Spinal cord (tissue), 10 donors: ENCODE results near the gene USP10. TPM values are rescaled to one million over a fixed set of nuclear protein-coding genes. Genes with fewer than 3 reads are reported as not detected.

ENCODE experiments used
- DNase-seq, 6 donors: peaks; one replicate each; pipeline versions ENCODE4 v3.0.0 to v3.0.0-alpha.2; 2013 to 2015; ENCODE audit warnings: low spot score in 6 of 6, low read depth in 4 of 6
- H3K27ac ChIP-seq: one replicate; pipeline ENCODE4 v1.5.1; 2013; ENCODE audit warnings: low read depth, low read length, control low read depth
- H3K27me3 ChIP-seq: one replicate; pipeline ENCODE4 v1.6.1; 2013; ENCODE audit warnings: low read length; ENCODE audit not compliant: control insufficient read depth, insufficient read depth
- H3K36me3 ChIP-seq: one replicate; pipeline ENCODE4 v1.6.1; 2013; ENCODE audit warnings: low read length; ENCODE audit not compliant: control insufficient read depth, insufficient read depth
- H3K4me1 ChIP-seq: one replicate; pipeline ENCODE4 v1.6.1; 2013; ENCODE audit warnings: low read length; ENCODE audit not compliant: control insufficient read depth, insufficient read depth
- H3K4me3 ChIP-seq: one replicate; pipeline ENCODE4 v1.5.1; 2013; ENCODE audit warnings: low read depth, low read length, control low read depth
- H3K9me3 ChIP-seq: one replicate; pipeline ENCODE4 v1.6.1; 2013; ENCODE audit warnings: low read length; ENCODE audit not compliant: control insufficient read depth, insufficient read depth
- WGBS: methylation state at CpG from one replicate; pipeline ENCODE4 v1.1.5; 2013; ENCODE audit warnings: missing lambda C conversion rate; ENCODE audit not compliant: insufficient coverage; 5-methylcytosine and 5-hydroxymethylcytosine counted together
- polyA plus RNA-seq, 2 donors: library from polyadenylated mRNA; unstranded; fragments of 120-200 nt; gene quantifications; one replicate each; pipeline ENCODE4 v1.2.1, GENCODE V29; 2013; ENCODE audit not compliant: insufficient read length in 2 of 2
- total RNA-seq, 2 donors: library from RNA; depleted of rRNA in 1 of 2; stranded (reverse); fragments of 120-200 nt in 1 of 2; fragments of >200 nt in 1 of 2; gene quantifications; one replicate each; pipeline versions ENCODE4 v1.2.3 to v1.2.4, GENCODE V29; 2013 to 2014
- donor health status: healthy.

USP10 gene
- total and polyA plus RNA-seq, 4 donors = 41.5 to 108 (median 70.2) TPM

GRCh38 chr16:84710686-84711085 is 10.9 kb downstream of the USP10 start:
- no peak overlapping the region for H3K4me3 ChIP-seq
- no peaks in the 10 kb centered on the region for H3K9me3 ChIP-seq
- H3K36me3 ChIP-seq = peaks cover 4% of the 10 kb centered on the region
- peaks cover 8% of the 10 kb centered on the region for H3K4me1 ChIP-seq
- H3K27me3 ChIP-seq = no peaks in the 10 kb centered on the region
- DNase-seq = no peak
- H3K27ac ChIP-seq = no peak overlapping the region
- WGBS = 94% methylated on average over 8 of the region's 11 CpGs

- no peaks in the 10 kb centered on the region for H3K27me3 ChIP-seq
- WGBS = 82% methylated on average over 8 of the region's 8 CpGs
- H3K9me3 ChIP-seq = no peaks in the 10 kb centered on the region
- peaks cover 7% of the 10 kb centered on the region for H3K36me3 ChIP-seq
- DNase-seq = no peak
- no peak overlapping the region for H3K27ac ChIP-seq
- H3K4me3 ChIP-seq = no peak overlapping the region
- peaks cover 8% of the 10 kb centered on the region for H3K4me1 ChIP-seq
These were observed 12.4 kb downstream of the USP10 start for GRCh38 chr16:84712138-84712671.

GRCh38 chr16:84712801-84713775 is 13.3 kb downstream of the USP10 start:
- 77% methylated on average over 9 of the region's 13 CpGs for whole genome bisulfite sequencing
- Histone ChIP-seq H3K9me3 (no peaks in the 10 kb centered on the region), H3K36me3 (peaks cover 7% of the 10 kb centered on the region), H3K4me3 (no peak overlapping the region), H3K27me3 (no peaks in the 10 kb centered on the region), H3K4me1 (peaks cover 8% of the 10 kb centered on the region), H3K27ac (no peak overlapping the region)
- DNase-seq = no peak

- H3K9me3 ChIP-seq = no peaks in the 10 kb centered on the region
- no peaks in the 10 kb centered on the region for H3K27me3 ChIP-seq
- no peak overlapping the region for H3K27ac ChIP-seq
- peaks cover 9% of the 10 kb centered on the region for H3K36me3 ChIP-seq
- DNase-seq = no peak
- peaks cover 8% of the 10 kb centered on the region for H3K4me1 ChIP-seq
- WGBS = 79% methylated on average over 3 of the region's 6 CpGs
- no peak overlapping the region for H3K4me3 ChIP-seq
These were observed 14.2 kb downstream of the USP10 start for GRCh38 chr16:84714028-84714427.

- Histone ChIP-seq H3K4me1 (peaks cover 8% of the 10 kb centered on the region), H3K27ac (no peak overlapping the region), H3K4me3 (no peak overlapping the region), H3K36me3 (peaks cover 9% of the 10 kb centered on the region), H3K9me3 (no peaks in the 10 kb centered on the region), H3K27me3 (no peaks in the 10 kb centered on the region)
- 63% methylated on average over 2 of the region's 3 CpGs for WGBS
- no peak for DNase-seq
These were observed 15.6 kb downstream of the USP10 start for GRCh38 chr16:84715424-84715823.

- Histone ChIP-seq H3K36me3 (peaks cover 9% of the 10 kb centered on the region), H3K4me1 (peaks cover 8% of the 10 kb centered on the region), H3K27me3 (no peaks in the 10 kb centered on the region), H3K9me3 (no peaks in the 10 kb centered on the region), H3K27ac (no peak overlapping the region), H3K4me3 (no peak overlapping the region)
- 93% methylated on average over 5 of the region's 7 CpGs for WGBS
- no peak for DNase-seq
These were observed 16.1 kb downstream of the USP10 start for GRCh38 chr16:84715854-84716253.

- H3K4me3 ChIP-seq = no peak overlapping the region
- H3K27me3 ChIP-seq = no peaks in the 10 kb centered on the region
- H3K36me3 ChIP-seq = peaks cover 11% of the 10 kb centered on the region
- no peak overlapping the region for H3K27ac ChIP-seq
- peaks cover 8% of the 10 kb centered on the region for H3K4me1 ChIP-seq
- DNase-seq = no peak
- 67% methylated on average over 4 of the region's 7 CpGs for WGBS
- no peaks in the 10 kb centered on the region for H3K9me3 ChIP-seq
These were observed 16.9 kb downstream of the USP10 start for GRCh38 chr16:84716740-84717139.

GRCh38 chr16:84717484-84717883 is 17.7 kb downstream of the USP10 start:
- H3K9me3 ChIP-seq = no peaks in the 10 kb centered on the region
- DNase-seq = no peak
- peaks cover 12% of the 10 kb centered on the region for H3K36me3 ChIP-seq
- no peaks in the 10 kb centered on the region for H3K27me3 ChIP-seq
- whole genome bisulfite sequencing = 86% methylated on average over 1 of the region's 2 CpGs
- no peak overlapping the region for H3K4me3 ChIP-seq
- H3K27ac ChIP-seq = no peak overlapping the region
- H3K4me1 ChIP-seq = peaks cover 8% of the 10 kb centered on the region

GRCh38 chr16:84720177-84720579 is 20.4 kb downstream of the USP10 start:
- H3K9me3 ChIP-seq = no peaks in the 10 kb centered on the region
- H3K4me3 ChIP-seq = no peak overlapping the region
- H3K4me1 ChIP-seq = peaks cover under 1% of the 10 kb centered on the region
- 62% methylated on average over 7 of the region's 8 CpGs for WGBS
- no peak overlapping the region for H3K27ac ChIP-seq
- DNase-seq = peak in 2 of 6 donors; percentile 41 to 57
- peaks cover 8% of the 10 kb centered on the region for H3K36me3 ChIP-seq
- H3K27me3 ChIP-seq = no peaks in the 10 kb centered on the region

- DNase-seq = no peak
- Histone ChIP-seq H3K27me3 (no peaks in the 10 kb centered on the region), H3K27ac (no peak overlapping the region), H3K4me1 (peaks cover 15% of the 10 kb centered on the region), H3K4me3 (no peak overlapping the region), H3K36me3 (peaks cover 5% of the 10 kb centered on the region), H3K9me3 (no peaks in the 10 kb centered on the region)
- WGBS = 100% methylated on average over 1 of the region's 1 CpG
These were observed 22.3 kb downstream of the USP10 start for GRCh38 chr16:84722068-84722467.
